Fibroblast of the conjunctiva (primary cell): ENCODE measurements around the gene RTN4RL1.

Experiments used
- DNase-seq: peaks from one replicate; pipeline ENCODE4 v3.0.0-alpha.2; 2010; ENCODE audit warnings: low read depth

RTN4RL1 gene

DNA sequence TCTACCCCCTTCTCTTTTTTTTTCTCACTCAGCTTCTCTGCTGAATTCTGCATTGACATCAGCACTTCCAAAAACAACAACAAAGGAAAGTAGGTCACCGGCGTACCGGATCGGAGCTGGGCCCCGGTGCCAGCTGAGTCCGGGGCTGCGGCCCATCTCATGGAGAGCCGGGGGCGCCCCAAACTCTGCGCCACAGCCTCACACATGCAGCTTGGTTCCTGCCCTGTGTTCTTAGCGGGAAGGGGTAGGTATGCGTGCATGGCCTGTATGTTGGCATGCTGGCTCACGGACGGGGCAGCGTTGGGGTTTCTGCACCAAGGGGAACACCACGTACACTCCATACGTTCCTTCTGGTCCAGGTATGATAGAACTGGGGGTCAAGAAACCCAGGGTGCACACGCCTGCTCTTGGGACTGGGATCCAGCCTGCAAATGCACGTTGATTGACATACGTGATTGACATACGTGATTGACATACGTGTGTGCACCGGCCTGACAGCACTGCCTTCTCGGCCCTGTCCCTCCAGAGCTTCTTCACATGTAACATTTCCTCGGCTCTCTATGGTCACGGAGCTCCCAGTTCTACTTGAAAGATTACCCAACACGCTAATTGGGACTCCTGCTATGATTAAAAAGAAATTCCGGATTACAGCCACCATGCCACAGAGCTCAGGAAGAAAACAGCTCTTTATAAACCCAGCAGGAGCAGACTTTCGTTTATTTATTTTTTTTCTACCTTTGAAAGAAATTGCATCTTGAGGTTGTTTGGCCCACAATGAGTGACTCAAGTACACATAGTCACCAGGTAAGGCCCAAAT is 106.6 kb downstream of the RTN4RL1 start:
- DNase-seq = no peak

DNA sequence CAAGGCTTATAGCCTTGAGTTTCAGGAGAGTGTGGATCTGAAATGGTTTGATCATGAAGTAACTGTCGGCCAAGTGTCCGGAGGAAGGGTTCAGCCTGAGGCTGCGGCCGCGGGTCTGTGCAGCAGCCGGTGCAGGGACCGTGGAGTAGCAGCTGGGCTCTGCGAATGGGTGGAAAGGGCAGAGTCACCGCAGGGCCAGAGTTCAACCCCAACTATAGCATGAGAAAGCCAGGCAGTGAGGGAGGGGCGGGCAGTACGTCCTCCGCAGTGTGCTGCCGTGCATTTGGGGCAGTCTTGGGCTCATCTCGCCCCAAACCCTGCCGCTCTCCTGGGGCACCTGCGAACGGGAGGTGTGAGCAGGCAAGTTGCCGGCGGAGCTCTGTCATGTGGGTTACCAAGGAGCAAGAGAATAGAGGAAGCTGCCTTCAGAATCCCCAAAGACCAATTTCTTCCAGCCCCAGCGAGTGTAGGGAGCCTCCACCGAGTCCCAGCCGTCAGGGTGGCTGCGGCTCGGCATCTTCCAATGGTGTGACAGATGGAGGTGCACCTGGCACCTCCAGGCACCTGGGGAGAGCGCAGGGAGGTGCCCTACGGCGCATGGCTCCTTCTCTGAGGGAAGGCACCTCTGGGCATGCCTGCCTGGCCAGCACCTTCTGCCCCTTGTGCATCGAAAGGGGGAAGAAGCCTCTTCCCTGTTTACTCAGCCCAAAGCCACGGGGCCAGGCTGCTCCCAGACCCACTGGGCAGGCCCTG is 108.0 kb downstream of the RTN4RL1 start:
- no peak for DNase-seq

DNA sequence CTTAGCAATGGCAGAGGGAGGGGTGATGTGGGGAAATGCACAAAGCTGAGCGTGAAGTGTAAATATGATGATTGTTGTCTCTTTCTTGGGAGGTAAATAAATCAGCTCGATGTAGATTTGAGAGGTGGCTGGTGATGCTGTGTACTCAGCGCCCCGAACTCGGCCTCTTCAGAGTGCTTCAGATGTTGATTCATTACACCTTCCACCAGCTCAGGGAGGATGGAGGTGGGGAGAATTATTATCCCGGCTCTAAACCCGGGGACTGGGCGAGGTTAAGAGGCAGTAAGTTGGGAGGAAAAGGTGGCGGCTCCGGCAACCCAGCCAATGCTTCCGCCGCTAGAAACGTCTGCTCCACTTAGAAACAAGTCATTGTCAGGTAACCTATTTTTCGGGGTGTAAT is 108.8 kb downstream of the RTN4RL1 start:
- DNase-seq = no peak

DNA sequence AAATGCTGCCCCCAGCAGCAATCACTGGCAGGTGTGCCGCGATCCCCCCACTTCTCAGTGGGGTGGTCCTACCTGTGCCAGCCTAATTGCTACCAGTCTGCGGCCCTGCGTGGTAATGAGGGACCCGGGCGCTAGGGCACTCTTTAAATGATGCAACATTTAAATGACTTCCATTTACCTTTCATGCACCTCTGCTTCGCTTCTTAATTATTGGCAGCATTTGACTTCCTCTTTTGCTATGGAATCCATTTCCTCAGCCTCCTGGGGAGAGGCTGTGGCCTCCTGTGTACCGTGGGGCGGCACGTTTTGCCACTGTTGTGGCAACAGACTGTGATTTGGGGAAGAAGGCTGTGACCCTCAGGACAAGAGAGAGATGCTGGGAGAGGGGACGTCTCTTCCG is 109.2 kb downstream of the RTN4RL1 start:
- DNase-seq = no peak

DNA sequence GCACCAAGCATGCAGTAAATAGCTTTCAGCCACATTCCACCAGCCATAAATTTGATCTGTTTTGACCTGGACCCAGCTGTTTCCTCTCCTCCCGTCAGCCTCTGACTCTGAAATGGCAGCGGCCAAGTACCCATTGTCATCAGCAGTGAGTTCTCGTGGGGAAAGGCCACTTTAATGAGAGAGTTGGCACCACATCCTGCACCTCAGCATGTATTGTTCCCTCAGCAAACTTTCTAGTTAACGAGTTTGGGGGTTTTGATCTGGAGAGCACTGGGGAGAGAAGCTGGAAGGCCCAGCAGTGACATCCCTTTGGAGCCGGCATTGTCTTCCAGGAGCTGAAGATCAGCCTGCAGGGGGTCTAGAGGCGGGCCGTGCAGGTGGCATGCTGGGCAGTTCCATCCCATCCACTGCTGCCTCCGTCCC is 110.5 kb downstream of the RTN4RL1 start:
- no peak for DNase-seq

DNA sequence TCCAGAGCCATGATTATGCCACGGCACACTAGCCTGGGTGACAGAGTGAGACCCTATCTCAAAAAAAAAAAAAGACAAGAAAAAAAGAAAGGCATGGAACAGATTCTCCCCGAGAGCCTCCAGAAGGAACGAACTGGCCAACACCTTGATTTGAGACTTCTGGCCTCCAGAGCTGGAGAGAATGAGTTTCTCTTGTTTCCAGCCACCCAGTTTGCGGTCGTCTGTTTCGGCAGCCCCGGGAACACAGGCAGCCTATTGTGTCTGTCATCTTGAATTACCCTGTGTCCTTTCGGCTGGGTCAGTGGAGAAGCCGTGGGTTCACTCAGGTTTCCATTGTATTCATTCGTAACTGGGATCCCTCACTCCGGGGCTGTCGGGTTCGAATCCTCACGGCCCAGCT is 111.4 kb downstream of the RTN4RL1 start:
- no peak for DNase-seq

DNA sequence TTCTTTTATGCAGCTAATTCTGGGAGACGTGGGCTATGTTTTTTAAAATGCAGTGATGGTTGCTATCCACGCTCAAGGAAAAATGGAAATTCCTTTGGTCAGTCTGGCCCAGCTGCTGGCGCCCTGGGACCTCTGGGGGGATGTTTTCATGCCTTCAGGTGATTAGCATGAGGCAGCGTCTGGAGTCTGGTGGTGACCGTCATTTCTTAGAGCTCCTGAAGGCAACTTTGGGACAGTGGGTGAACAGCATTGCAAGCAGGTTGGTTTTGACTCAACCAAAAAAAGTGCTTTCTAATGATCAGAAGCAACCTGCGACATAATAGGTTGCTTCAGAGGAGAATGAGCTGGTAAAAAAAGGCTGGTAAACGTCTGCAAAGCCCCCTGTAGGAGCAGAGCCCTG is 113.0 kb downstream of the RTN4RL1 start:
- DNase-seq = no peak

DNA sequence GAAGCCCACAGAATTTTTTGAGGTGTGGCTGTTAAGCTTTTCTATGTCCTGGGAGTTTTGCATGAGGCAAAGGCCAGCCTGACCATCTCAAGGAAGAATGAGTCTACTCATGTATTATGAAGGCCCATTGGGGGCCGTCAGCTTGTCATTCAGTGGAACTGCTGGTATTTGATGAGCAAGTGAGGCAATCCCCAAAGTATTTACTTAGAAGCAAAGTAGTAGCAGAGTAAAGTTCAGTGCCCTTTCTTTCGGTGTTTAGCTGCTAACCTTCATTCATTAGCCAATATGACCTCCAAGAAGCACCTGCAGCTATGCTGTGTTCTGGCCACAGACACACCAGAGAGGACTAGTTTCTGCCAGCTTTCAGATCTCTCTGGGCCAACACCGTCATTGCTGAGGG is 115.1 kb downstream of the RTN4RL1 start:
- DNase-seq = no peak

DNA sequence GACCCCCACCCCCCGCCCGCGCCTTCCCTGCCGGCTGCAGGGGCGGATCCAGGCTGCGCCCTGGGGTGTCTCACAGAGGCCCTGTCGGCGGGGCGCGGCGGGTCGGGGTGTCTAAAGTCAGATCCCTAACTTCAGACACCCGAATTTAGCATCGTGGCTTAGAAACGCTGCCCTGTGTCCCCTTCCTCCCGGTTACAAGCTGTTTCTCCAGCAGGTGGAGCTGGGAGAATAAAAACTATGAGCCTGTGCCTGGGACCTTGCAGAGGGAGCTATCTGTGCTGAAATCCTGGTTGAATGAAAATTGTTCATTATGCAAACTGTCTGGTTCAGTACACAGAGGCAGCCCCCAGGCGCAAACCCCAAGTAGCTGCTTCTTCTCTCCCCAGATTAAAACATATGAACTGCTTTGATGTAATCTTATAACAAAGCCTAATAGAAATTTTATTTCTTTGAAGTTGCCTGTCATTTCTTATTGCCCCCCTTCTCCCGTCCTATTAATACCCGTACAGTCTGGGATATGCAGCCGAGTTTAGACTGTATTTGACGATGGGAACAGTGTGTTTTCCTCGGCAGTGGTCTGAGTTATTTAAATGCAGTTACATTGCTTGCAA is 116.3 kb downstream of the RTN4RL1 start:
- DNase-seq = peak; percentile 66

DNA sequence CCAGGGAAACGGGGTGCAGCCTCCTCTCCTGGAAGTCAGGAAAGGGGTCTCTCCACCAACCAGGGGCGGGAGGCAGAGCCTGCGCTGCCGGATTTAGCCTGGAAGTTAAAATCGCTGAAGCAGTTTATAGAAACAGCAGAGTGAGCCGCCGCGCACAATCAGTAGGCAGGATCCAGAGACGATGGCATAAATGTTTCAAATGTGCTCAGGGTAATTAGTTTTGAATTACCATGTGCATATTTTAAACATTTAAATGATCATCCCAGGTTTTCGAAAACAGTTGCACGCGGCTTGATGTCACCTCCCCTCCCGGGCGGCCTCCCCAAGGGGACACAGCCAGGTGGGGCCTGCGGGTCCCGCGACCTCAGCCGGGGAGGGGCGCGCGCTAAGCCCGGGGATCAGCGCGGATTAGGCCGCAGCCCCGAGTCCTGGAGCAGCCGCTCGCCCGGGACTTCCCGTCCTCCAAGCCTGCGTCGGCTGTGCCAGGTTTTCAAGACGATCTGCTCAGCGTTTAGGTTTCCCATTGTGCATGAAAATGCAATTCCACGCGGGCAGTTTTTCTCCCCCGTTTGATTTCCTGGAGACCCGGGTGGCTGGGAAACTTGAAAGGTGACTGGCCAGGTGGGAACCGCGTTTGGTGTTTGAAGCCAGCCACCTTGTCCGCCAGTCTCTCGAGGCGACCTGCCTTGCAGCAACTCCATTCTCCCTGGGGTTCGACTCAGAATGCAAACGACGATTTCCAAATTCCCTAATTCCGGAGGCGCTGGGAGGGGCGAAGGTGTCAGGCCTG is 117.0 kb downstream of the RTN4RL1 start:
- peak; percentile 2 for DNase-seq

DNA sequence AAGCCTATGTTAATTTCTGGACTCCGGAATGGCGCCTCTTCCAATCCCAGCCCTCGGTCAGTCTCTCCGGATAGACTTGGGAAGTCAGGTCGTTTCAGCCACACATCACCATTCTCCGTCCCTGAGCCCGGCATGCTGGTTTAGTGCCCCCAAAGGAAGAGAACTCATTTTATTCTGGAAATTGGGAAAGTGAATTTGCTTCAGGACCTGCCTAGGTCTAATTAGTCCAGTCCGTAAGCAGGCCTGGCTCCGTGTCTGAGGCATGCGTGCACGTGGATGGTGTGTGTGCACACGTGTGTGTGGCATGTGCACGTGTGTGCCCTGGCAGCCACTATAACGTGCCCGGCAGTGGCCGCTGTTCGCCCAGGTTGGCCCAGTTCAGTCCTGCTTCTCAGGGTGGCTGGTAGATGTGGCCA is 117.9 kb downstream of the RTN4RL1 start:
- DNase-seq = no peak

DNA sequence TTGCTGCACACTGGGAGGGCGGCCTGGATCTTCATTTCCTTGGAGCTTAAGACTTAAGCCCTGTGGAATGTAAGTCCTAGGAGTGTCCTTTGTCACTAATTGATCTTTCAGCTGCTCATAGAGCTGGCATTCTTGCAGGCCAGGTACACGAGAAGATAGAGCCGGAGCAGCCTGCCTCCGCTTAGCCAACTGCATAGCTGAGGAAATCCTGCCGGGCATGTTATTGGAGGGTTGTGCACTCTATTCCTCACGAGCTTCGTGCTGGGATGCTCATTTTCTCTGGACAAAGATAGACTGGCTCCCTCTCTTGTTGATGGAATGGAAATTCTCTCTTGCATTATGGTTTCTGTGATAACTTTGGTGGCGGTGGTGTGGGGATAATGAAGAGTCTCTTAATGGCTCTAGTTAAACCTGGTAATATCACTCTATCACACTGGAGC is 118.5 kb downstream of the RTN4RL1 start:
- DNase-seq = no peak

DNA sequence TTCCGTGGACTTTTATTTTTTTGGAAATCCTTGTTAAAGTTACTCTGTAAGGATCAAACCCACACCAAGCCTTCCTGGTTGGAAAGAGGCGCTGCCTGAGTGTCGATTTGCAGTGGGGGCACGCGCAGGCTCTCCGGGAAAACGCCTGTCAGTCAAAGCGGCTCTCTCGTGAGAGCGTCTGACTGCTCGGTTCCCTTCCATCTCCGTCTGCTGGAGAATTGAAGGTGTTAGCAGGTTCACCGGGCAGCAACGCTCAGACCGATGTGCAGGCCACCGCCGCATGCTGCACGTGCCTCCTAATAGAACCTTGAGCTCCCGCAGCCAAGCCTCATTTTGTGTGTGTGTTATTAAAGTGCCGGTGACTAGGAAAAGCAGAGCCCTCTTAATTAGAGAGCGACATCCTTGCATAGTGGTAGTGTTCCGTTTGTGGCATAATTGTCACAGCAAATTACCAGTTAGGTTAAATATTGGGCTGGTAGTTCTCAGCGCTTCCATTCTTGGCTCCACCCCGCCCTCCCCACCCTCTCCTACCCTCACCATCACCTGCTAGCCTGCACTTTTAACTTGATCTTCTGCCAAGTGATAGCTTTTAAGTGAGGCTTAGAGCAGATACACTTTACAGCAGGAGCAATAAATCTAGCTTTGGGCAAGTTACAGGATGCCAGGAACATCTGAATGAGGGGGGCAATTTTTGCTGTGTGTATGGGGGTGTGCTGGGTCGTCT is 119.8 kb downstream of the RTN4RL1 start:
- no peak for DNase-seq

DNA sequence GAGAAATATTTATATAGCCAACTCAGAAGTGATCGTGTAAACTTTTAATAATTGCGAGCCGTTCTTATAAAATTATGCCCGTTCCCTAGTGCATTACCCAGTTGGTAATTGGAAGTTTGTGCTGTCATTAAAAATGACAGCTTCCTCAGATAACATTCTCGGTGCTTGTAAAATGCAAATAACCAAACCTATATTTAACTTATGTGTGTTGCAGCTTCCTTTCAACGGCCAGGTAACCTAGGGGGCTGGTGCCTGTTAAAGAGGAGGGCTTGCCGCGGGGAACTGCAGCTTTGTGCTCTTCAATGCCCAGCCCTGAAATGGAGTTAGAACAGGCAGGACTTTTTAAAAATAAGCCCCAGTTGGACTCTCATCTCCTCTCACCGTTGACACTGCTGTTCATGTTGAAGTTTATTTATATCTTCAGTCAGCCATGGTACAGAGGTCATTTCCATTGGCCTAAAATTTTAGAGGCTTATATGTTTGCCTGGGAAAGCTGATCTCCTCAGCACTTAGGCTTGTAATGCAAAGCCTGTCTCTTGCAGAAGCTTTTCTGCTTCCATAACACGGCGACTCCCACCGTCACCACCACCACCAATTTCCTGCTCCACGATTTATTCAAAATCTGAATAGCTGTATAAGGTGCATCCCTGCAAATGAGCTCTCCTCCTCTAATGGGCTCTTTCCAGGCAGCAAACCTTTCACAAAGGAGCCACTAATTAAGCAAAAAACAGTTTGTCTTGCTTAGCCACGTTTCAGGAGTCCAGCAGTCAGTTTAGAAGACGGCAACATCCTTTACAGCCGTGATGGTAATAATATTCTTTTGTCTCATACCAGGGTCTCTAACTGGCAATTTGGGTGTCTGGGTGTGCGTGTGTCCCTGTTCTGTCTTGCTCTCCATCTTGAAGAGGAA is 120.6 kb downstream of the RTN4RL1 start:
- DNase-seq = no peak

DNA sequence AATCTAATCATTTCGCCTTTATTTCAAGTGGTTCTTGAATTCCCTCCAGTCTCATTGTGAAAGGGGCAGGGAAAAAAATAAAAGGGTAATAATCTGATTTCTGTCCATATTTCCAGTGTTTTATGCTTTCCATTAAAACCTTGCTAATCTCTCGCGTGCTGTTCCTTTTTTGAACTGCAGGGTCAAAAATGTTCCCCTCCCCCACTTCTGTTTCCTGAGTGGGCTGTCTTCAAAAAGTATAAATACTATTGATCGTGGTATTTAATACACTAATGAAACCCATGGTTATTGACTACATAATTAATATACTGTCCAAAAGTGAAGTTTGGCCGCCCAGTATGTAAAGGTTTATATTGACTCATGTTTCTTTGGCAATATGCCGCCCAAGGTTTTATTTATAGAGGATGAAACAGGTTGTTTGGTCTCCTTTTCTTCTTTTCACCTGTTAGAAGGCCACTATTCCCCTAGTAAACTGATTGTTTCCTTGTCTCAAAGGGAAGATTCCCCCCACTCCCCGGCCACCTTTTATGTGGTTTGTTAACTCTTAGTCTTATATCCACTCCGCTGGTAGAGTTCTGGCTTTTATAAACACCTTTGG is 125.6 kb downstream of the RTN4RL1 start:
- DNase-seq = no peak

DNA sequence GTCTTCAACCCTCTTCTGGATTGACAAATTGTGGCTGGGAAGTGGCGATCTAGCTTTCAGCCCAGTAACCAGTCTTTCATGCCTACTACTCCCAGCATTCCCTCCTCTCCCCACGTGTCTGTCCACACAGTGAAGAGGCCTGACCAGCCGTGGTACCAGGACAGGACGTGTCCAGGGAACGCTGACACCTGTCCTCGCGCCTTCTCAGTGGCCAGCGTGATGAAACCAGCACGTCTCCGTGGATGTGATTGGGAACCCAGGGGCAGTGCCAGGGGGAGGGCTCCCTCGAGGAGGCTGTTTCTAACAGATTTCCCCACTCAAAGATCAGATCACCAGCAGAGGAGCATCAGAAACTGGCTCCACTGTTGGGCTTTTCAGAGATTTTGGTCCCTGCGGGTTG is 126.3 kb downstream of the RTN4RL1 start:
- no peak for DNase-seq

DNA sequence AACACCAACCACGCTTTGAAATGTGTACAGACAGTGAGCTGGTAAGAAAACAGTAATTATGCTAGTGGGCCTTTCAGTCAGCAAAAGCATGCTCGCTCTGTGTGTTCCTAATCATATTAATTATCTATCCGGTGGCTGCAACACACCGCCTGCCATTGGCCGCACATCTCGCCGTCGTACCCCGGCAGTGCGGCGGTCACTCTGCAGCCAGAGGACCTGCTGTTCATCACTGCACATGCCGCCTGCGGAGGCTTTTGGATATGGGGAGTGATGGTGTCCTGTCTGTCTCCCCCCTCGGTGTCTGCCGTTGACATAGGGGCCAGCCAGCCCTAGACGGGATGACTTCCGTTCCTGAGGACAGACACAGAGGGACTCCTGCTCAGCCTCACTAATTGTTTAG is 126.8 kb downstream of the RTN4RL1 start:
- DNase-seq = no peak

DNA sequence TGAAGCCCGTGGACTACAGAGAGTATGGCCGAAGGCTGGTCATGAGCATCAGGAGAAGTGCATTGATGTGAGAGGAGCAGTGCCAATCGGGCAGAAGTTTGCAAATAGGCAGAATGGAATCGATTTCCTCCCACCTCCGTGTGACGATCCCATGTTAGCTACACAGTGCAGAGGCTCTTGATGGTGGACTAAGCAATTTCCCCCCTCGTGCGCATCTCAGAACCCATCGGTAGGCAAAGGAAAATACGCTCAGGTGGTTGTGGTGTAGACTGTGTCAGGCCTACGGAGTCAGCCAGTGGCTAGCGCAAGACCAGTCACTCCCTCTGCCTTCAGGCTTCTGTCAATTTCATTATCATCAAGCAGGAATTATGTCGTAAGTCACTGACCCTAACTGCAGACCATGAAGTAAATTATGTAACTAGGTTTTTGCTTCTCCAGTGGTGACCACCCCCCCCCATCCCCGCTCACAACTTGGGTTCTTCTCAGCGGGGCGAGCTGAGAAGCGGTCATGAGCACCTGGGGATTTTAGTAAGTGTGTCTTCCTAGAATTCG is 128.0 kb downstream of the RTN4RL1 start:
- DNase-seq = no peak

DNA sequence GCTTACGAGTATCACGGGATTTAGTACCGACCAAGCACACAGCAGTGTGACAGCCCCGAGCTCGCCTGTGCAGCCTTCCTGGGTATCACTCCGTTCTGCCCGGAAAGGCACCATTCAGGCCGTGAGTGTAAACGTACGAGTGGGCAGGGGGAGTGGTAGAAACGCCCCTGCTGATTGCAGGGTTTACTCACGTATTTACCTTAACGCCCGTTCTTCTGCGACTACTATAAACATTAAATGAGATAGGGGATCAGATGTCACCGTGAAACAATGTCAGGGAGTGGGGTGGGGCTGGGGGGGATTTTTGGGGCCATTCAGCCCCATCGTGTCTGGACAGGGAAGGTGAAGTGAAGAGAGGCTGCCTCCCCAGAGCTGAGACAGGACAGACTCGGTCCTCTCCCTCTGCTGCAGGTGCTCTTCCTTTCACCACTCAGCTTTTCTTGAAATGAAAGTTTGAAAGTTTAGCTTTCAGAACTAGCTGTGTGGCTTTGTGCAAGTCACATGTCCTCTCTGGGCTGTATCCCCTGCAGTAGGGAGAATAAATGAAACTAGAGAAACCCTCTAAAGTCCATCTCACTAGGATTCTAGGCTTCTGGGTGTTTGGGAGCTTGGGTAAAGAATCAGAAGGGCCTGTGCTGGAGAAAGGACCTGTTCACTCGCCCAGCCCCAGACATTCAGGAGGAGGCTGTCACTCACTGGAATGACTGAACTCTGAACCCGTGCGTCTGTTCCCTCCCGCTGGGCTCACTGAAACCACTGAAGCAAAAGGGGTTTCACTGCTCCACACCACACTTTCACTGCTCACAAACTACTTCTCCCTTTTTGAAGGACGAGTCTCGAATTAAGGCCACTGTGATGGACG is 128.7 kb downstream of the RTN4RL1 start:
- DNase-seq = no peak
